ENCODE measurements around the gene CMTM7.
"Not testable (repeated sequence)": the region's sequence is repeated elsewhere in the genome, so short reads cannot be mapped to it uniquely, and the experiment has no call there.

CMTM7 gene

GRCh38 chr3:32436816-32437189, 45.1 kb downstream of the CMTM7 start:
- no peak for DNase-seq (ENCODE audit: low read depth in 2 of 2)

GRCh38 chr3:32437896-32438295, 46.2 kb downstream of the CMTM7 start:
- DNase-seq (ENCODE audit: low read depth in 2 of 2): no peak

- DNase-seq (ENCODE audit: low read depth in 2 of 2): no peak
Measured at GRCh38 chr3:32438596-32439344, 47.1 kb downstream of the CMTM7 start.

- DNase-seq (ENCODE audit: low read depth in 2 of 2): not testable (repeated sequence)
Measured at GRCh38 chr3:32439421-32439820, 47.8 kb downstream of the CMTM7 start.

GRCh38 chr3:32440611-32441350, 49.1 kb downstream of the CMTM7 start:
- peak in 1 of 2 experiments; percentile 7 for DNase-seq (ENCODE audit: low read depth in 2 of 2)

- no peak for DNase-seq (ENCODE audit: low read depth in 2 of 2)
Measured at GRCh38 chr3:32442766-32443165, 51.1 kb downstream of the CMTM7 start.

GRCh38 chr3:32443478-32443877, 51.8 kb downstream of the CMTM7 start:
- DNase-seq (ENCODE audit: low read depth in 2 of 2): no peak

- DNase-seq (ENCODE audit: low read depth in 2 of 2): no peak
Measured at GRCh38 chr3:32447865-32448400, 56.3 kb downstream of the CMTM7 start.

- DNase-seq (ENCODE audit: low read depth in 2 of 2): no peak
Measured at GRCh38 chr3:32448686-32449474, 57.2 kb downstream of the CMTM7 start.

GRCh38 chr3:32449691-32450090, 58.0 kb downstream of the CMTM7 start:
- no peak for DNase-seq (ENCODE audit: low read depth in 2 of 2)

- no peak for DNase-seq (ENCODE audit: low read depth in 2 of 2)
Measured at GRCh38 chr3:32450426-32450825, 58.8 kb downstream of the CMTM7 start.

- no peak for DNase-seq (ENCODE audit: low read depth in 2 of 2)
Measured at GRCh38 chr3:32450992-32451659, 59.5 kb downstream of the CMTM7 start.

- no peak for DNase-seq (ENCODE audit: low read depth in 2 of 2)
Measured at GRCh38 chr3:32452009-32452408, 60.4 kb downstream of the CMTM7 start.

GRCh38 chr3:32453346-32453745, 61.7 kb downstream of the CMTM7 start:
- DNase-seq (ENCODE audit: low read depth in 2 of 2): no peak

GRCh38 chr3:32454111-32454510, 62.5 kb downstream of the CMTM7 start:
- DNase-seq (ENCODE audit: low read depth in 2 of 2): no peak

GRCh38 chr3:32454731-32455608, 63.3 kb downstream of the CMTM7 start:
- DNase-seq (ENCODE audit: low read depth in 2 of 2): no peak

GRCh38 chr3:32455609-32456428, 64.2 kb downstream of the CMTM7 start:
- no peak for DNase-seq (ENCODE audit: low read depth in 2 of 2)

- DNase-seq (ENCODE audit: low read depth in 2 of 2): no peak
Measured at GRCh38 chr3:32456429-32457130, 64.9 kb downstream of the CMTM7 start.

GRCh38 chr3:32457971-32458471, 66.4 kb downstream of the CMTM7 start:
- DNase-seq (ENCODE audit: low read depth in 2 of 2): no peak
